NCI-H526 (cell line): Measurements from ENCODE around the gene GIPC2.

Experiments
- DNase-seq, 2 experiments: peaks; one replicate each; lab custom pipeline; 2025; lab: John Stamatoyannopoulos, UW

Gene GIPC2

GRCh38 chr1:78145105-78145580, 99.4 kb downstream of the GIPC2 start:
- peak; percentile 30 to 75 for DNase-seq

DNA sequence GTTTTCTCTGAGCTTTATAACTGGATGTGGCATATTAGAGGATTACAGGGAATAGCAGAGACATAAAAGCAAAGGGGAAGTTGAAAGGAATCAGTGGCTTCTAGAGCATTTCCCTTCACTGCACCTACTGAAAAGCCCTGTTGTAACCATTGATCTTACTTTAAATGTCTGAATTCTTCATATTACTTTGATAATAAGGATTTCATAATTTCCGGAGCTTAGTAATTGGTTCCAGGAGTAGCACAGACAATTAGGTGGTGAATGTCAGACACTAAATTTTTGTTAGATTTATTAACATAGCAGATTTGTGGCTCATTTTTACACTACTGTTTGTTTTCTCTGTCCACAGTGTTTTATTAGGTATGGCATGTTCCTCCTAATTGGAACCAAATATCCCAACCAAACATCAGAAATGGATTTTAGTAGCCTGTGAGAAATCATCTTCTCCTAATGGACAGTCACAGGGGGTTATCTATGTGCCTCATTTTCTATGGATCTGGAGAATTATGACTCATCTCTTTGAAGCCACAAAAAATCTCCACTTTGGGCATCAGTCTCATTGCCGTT, 100.5 kb downstream of the GIPC2 start:
- DNase-seq = no peak

- DNase-seq = no peak
Observed at GRCh38 chr1:78147031-78147430, 101.3 kb downstream of the GIPC2 start.

DNA sequence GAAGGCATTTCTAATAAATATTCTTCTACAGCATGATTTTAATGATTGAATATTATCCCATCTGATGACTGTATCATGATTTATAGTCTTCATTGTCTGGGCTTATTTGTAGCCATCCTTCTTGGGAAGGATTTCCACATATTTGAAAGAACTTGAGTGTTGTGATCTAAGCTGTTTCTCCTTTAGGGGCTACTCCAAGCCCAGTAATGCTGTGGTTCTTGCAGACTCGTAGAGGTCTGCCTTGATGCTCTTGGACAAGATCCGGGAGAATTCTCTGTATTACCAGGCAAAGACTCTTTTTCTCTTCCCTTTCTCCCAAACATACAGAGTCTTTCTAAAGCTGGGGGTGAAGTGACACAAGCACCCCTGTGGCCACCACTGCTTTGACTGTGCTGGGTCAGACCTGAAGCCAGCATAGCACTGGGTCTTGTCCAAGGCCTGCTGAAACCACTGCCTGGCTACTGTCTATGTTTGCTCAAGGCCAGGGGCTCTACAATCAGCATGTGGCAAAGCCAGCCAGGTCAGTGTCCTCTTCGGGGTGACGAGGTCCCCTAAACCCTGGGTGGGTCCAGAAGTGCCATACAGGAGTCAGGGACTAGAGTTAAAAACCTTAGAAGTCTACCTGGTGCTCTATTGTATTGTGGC, 107.4 kb downstream of the GIPC2 start:
- no peak for DNase-seq

GRCh38 chr1:78155121-78155520, 109.4 kb downstream of the GIPC2 start:
- no peak for DNase-seq

DNA sequence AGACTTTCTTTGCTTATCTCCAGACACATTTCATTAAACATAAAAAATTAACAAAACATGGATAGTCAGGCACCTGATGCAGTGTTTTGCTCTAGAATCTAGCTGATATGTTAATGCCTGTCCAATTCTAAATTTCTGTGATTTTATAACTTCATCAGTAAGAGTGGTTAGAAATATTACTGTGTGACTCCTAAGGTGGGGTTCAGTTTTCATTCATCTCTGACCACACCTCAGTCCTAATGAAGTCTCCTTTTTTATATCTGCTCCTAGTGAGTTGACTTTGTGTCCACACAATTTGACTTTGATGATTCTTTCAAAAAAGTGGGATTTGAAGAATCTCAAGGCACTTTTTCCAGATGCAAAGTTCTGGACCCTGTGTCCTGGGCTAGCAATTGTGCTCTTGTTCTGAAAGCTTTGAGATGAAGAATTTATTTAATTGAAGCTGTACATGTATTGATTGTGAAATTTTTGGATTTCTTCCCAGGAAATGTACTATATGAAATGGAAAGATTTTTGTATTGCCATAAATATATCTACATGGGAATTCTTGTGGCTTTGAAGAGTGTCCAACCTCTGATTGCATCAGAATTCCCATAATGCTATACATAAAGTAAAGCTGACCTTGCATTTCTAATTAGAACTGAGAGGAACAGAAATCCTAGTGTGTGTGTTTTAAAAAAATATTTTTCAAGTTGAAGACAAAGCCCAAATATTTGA, 111.2 kb downstream of the GIPC2 start:
- no peak for DNase-seq

DNA sequence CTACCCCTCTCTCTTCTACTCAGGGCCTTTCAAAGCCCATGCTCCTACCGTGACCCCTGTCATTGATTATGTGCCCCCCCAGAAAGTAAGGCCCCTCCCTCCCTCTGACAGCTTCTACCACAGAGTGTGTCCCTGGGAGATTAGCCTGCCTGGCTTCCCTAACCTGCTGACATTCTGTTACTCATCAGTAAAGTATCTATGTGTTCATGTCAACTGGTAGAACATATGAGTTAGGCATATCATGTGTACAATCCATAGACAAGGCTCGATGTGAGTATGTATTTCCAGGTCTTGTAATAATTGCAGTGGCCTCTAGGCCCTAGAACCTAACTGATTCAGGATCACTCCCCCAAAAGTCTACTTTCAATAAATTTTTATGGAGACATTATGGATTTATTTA, 120.0 kb downstream of the GIPC2 start:
- no peak for DNase-seq

- no peak for DNase-seq
Observed at GRCh38 chr1:78168306-78168705, 122.5 kb downstream of the GIPC2 start.

- DNase-seq = no peak
Observed at GRCh38 chr1:78170859-78171258, 125.1 kb downstream of the GIPC2 start.

DNA sequence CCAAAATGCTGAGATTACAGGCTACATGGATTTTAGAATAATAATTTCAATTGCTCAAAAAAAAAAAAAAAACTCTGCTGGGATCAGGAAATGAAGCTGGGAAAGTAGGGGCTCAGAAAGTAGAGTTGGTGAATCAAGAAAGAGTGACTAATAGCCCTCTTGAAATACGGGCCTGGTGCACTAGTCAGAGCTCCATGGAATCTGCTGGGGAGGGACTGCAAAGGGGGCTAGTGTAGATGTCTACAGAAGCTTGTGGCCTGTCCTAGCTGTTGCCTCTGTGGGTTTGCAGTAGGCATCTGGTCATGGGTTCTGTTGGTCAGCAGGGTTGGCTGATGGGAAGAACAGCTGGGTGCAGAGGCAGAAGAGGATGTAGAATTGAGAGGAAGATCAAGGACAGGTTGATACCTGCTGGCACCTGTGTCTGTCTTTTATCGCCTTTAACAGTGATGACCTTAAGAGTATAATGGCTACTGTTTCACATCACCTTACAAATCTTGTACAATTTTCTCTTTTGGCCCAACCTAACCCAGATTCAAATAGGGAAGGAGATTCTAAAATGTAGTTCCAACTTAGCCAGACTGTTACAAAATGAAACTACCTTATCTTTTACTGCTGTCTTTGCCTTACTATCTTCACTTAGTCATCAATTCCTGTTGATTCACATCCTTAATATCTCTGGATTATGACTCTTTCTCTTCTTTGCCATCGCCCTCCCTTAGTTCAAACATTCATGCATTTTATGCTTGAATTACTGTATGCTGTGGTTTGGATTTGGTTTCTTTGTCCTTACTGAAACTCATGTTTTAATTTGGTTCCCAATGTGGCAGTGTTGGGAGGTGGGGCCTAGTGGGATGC, 126.2 kb downstream of the GIPC2 start:
- DNase-seq = no peak

DNA sequence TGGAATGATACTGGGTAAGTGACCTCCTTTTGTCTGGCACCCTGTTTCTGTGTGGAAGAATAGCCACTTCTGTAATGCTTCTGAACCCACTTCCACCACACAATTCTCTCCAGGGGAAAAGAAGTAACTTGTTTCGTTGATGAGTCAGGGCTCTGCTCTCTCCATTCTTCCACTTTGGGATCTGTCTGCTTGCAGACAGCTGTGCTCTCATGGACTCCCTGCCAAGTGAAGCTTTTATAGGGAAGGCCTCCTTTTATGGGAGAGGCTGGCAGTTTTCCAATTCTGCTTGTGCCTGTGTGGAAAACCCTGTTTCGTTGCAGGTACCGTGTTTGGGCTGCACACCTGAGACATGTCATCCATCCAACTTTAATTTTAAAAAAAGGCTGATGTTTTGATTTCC, 130.7 kb downstream of the GIPC2 start:
- DNase-seq = no peak

DNA sequence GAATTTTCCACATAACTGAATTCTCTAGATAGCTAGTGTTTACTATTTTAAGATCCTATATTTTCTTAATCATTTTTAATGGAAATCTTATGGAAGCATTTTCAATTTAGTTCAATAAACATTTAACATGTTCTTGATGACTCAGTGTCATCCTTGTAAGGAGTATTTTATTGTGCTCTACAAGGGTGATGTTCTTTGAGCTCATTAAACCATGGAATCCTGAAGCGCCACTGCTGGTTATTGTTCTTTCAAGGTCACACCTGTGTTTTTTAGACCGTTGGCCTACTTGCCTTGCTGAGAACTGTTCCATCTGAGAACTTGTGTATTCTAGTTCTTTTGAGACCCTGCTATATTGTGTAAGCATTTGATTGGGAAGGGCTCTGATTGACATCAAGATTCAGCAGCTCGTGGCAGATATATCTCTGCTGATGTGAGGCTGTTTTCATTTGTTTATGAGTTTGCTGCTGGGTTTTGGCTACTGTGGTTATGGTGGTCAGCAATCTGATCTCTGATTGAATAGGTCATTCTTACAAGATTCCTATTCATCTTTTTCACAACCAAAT, 132.0 kb downstream of the GIPC2 start:
- no peak for DNase-seq

DNA sequence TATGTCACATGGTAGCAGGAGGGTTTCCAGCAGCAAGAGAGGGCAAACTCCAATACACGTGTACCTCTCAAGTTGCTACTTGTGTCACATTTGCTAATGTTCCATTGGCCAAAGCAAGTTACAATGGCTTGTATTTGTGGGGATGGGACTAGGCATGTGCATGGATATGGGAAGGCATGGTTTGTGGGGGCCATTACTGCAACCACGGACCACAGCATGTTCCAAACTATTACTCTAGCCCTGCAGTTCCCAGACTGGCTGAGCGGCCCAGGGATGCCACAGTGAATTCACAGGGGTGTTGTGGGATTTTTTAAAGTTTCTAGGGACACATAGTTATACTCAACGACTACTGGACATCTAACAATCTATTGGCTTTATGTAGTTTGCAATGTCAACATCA, 133.1 kb downstream of the GIPC2 start:
- no peak for DNase-seq

DNA sequence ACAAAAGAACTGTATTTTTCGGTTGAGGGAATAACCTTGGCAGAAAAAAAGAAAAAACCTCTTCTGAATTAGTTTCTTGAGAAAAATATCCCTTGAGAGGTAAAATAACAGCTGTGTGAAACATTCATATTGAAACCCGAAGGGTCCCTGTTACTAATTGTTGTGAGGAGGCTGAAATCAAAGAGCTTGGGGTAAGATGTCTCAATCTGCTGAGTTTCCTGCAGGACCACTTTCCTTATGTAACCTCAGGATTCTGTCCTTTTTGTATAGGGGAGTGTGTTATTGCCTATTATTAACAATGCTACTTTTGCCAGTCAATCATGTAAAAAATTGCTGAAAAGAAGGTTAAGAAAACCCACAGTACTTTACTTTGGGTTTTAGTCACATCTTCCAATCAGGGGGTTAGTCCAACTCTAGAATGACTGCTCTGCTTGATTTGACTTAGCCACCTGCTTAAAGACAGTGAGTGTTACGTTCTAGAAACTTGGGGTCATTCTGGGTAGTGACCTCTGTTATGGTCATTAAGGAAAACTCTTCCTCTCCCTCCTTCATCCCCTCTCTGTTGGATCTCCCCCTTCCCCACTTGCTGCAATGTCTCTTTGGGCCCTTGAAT, 138.8 kb downstream of the GIPC2 start:
- DNase-seq = no peak
